Measurements from ENCODE around the gene WDR48.

Gene WDR48

GRCh38 chr3:39137435-39137936 is 85.7 kb downstream of the WDR48 start:
- H3K4me3 ChIP-seq (ENCODE audit: control insufficient read depth, low read depth, low read length) = no peak overlapping the region
- TF ChIP-seq CTCF (IDR thresholded peaks at IDR 0.05; ENCODE audit: control insufficient read depth, insufficient read depth, low read depth, low read length, missing control alignments) = no peak
- DNase-seq (ENCODE audit: low read depth) = no peak

GRCh38 chr3:39137991-39138803 is 86.4 kb downstream of the WDR48 start:
- no peak overlapping the region for H3K4me3 ChIP-seq (ENCODE audit: control insufficient read depth, low read depth, low read length)
- no peak for TF ChIP-seq CTCF (IDR thresholded peaks at IDR 0.05; ENCODE audit: control insufficient read depth, insufficient read depth, low read depth, low read length, missing control alignments)
- DNase-seq (ENCODE audit: low read depth) = no peak

GRCh38 chr3:39138804-39139415 is 87.1 kb downstream of the WDR48 start:
- H3K4me3 ChIP-seq (ENCODE audit: control insufficient read depth, low read depth, low read length) = no peak overlapping the region
- TF ChIP-seq CTCF (IDR thresholded peaks at IDR 0.05; ENCODE audit: control insufficient read depth, insufficient read depth, low read depth, low read length, missing control alignments) = no peak
- no peak for DNase-seq (ENCODE audit: low read depth)

- DNase-seq (ENCODE audit: low read depth) = no peak
- no peak overlapping the region for H3K4me3 ChIP-seq (ENCODE audit: control insufficient read depth, low read depth, low read length)
- no peak for TF ChIP-seq CTCF (IDR thresholded peaks at IDR 0.05; ENCODE audit: control insufficient read depth, insufficient read depth, low read depth, low read length, missing control alignments)
These were observed 87.6 kb downstream of the WDR48 start for GRCh38 chr3:39139442-39139841.

GRCh38 chr3:39140341-39140971 is 88.6 kb downstream of the WDR48 start:
- no peak for DNase-seq (ENCODE audit: low read depth)
- TF ChIP-seq CTCF (IDR thresholded peaks at IDR 0.05; ENCODE audit: control insufficient read depth, insufficient read depth, low read depth, low read length, missing control alignments) = no peak
- H3K4me3 ChIP-seq (ENCODE audit: control insufficient read depth, low read depth, low read length) = no peak overlapping the region

GRCh38 chr3:39141171-39141995 is 89.6 kb downstream of the WDR48 start:
- no peak overlapping the region for H3K4me3 ChIP-seq (ENCODE audit: control insufficient read depth, low read depth, low read length)
- no peak for DNase-seq (ENCODE audit: low read depth)
- no peak for TF ChIP-seq CTCF (IDR thresholded peaks at IDR 0.05; ENCODE audit: control insufficient read depth, insufficient read depth, low read depth, low read length, missing control alignments)
